GM21723 (cell line): Measurements from ENCODE around the gene TUBA1C.
"Not testable (repeated sequence)": the region's sequence is repeated elsewhere in the genome, so short reads cannot be mapped to it uniquely, and the experiment has no call there.

Experiments used
- ATAC-seq: cut with Tn5 transposase; IDR thresholded peaks from one replicate; pipeline ENCODE4 v1.9.1; 2021; ENCODE audit warnings: mild to moderate bottlenecking, moderate library complexity; ENCODE audit not compliant: unreplicated experiment

Gene TUBA1C

GRCh38 chr12:49305762-49306510, 41.1 kb downstream of the TUBA1C start:
- no peak for ATAC-seq

GRCh38 chr12:49309386-49309785, 44.5 kb downstream of the TUBA1C start:
- ATAC-seq, result no peak

- ATAC-seq, result not testable (repeated sequence)
Measured at GRCh38 chr12:49310451-49311000, 45.6 kb downstream of the TUBA1C start.

- ATAC-seq, result no peak
Measured at GRCh38 chr12:49314811-49315210, 49.9 kb downstream of the TUBA1C start.

GRCh38 chr12:49317118-49317517, 52.2 kb downstream of the TUBA1C start:
- not testable (repeated sequence) for ATAC-seq

GRCh38 chr12:49320411-49321103, 55.7 kb downstream of the TUBA1C start:
- ATAC-seq, result not testable (repeated sequence)

GRCh38 chr12:49322367-49322707, 57.5 kb downstream of the TUBA1C start:
- no peak for ATAC-seq

GRCh38 chr12:49322708-49323523, 58.0 kb downstream of the TUBA1C start, which contains the start of gene TROAP:
Gene TROAP, plus strand, starts transcription at chr12:49323255. Its CDS starts 354 bp downstream, at chr12:49323609.
- ATAC-seq, result peak; percentile 98

GRCh38 chr12:49323524-49324097, 58.7 kb downstream of the TUBA1C start:
- ATAC-seq, result no peak
